ENCODE data around the gene TXNL1. TPM values are rescaled to one million over a fixed set of nuclear protein-coding genes. Genes with fewer than 3 reads are reported as not detected.

The TXNL1 gene
- total RNA-seq, 1 experiment from 2014 or later = 72.8 TPM

GRCh38 chr18:56650944-56651770 is 12.8 kb upstream of the TXNL1 start, which contains the start of gene WDR7 (continued):
- TF ChIP-seq ERG (CRISPR knock-in tag; IDR thresholded peaks at IDR 0.05) = no peak
- no peak for TF ChIP-seq IRF1 (CRISPR knock-in tag; IDR thresholded peaks at IDR 0.05)
- no peak for TF ChIP-seq SMAD3 (CRISPR knock-in tag; IDR thresholded peaks at IDR 0.05; ENCODE audit: borderline replicate concordance)
- TF ChIP-seq FOXK1 (CRISPR knock-in tag; IDR thresholded peaks at IDR 0.05) = peak; percentile 84
- no peak for TF ChIP-seq ZNF532 (CRISPR knock-in tag; IDR thresholded peaks at IDR 0.05; ENCODE audit: borderline replicate concordance)
- TF ChIP-seq USF2 (CRISPR knock-in tag; IDR thresholded peaks at IDR 0.05) = peak; percentile 89
- no peak for TF ChIP-seq OVOL2 (CRISPR knock-in tag; IDR thresholded peaks at IDR 0.05; ENCODE audit: borderline replicate concordance)
- no peak for TF ChIP-seq ZSCAN18 (CRISPR knock-in tag; IDR thresholded peaks at IDR 0.05)
- TF ChIP-seq SMAD4 (CRISPR knock-in tag; IDR thresholded peaks at IDR 0.05) = no peak
- no peak for TF ChIP-seq ZNF512 (CRISPR knock-in tag; IDR thresholded peaks at IDR 0.05; ENCODE audit: borderline replicate concordance)
- TF ChIP-seq CREB1 (CRISPR knock-in tag; IDR thresholded peaks at IDR 0.05) = no peak
- TF ChIP-seq NFE2L1 (CRISPR knock-in tag; IDR thresholded peaks at IDR 0.05) = peak; percentile 36; the same call in 1 of the 2 replicates
- no peak for TF ChIP-seq ZNF317 (CRISPR knock-in tag; IDR thresholded peaks at IDR 0.05; ENCODE audit: borderline replicate concordance, low read depth)
- TF ChIP-seq NR3C1 (CRISPR knock-in tag; conservative IDR thresholded peaks at IDR 0.05; ENCODE audit: low read depth) = no peak
- peak; percentile 78 for TF ChIP-seq SP1 (CRISPR knock-in tag; conservative IDR thresholded peaks at IDR 0.05)
- no peak for TF ChIP-seq MLX (CRISPR knock-in tag; IDR thresholded peaks at IDR 0.05)
- no peak for TF ChIP-seq ZNF671 (CRISPR knock-in tag; IDR thresholded peaks at IDR 0.05)
- TF ChIP-seq ESRRA (CRISPR knock-in tag; IDR thresholded peaks at IDR 0.05; ENCODE audit: borderline replicate concordance) = no peak; the same call in 1 of the 2 replicates
- peak; percentile 93 for TF ChIP-seq NR2C2 (CRISPR knock-in tag; IDR thresholded peaks at IDR 0.05)
- no peak for TF ChIP-seq ZNF232 (CRISPR knock-in tag; IDR thresholded peaks at IDR 0.05)
- TF ChIP-seq ZNF219 (CRISPR knock-in tag; IDR thresholded peaks at IDR 0.05; ENCODE audit: borderline replicate concordance) = peak; percentile 29; the same call in 1 of the 2 replicates
- TF ChIP-seq AFF4 (CRISPR knock-in tag; IDR thresholded peaks at IDR 0.05; ENCODE audit: borderline replicate concordance) = no peak
- TF ChIP-seq JAZF1 (CRISPR knock-in tag; IDR thresholded peaks at IDR 0.05) = no peak
- TF ChIP-seq PRRX2 (CRISPR knock-in tag; IDR thresholded peaks at IDR 0.05) = no peak

Measured in WTC11 (cell line).